ENCODE data around the gene EFCAB11. TPM values are rescaled to one million over a fixed set of nuclear protein-coding genes. Genes with fewer than 3 reads are reported as not detected.

EFCAB11 gene
- total RNA-seq, 1 donor from 2014 or later = 7.5 TPM

- Mint-ChIP-seq H3K27ac (ENCODE audit: unreplicated experiment) (no peak overlapping the region), H3K4me1 (ENCODE audit: low read depth, unreplicated experiment) (peaks cover 10% of the 10 kb centered on the region), H3K4me3 (ENCODE audit: unreplicated experiment) (no peak overlapping the region), H3K27me3 (ENCODE audit: low read depth, unreplicated experiment) (no peaks in the 10 kb centered on the region), H3K36me3 (ENCODE audit: low read depth, unreplicated experiment) (no peaks in the 10 kb centered on the region), H3K9me3 (ENCODE audit: unreplicated experiment) (no peaks in the 10 kb centered on the region)
- H3K9me3 ChIP-seq (ENCODE audit: insufficient read depth, low read depth, low read length) = no peaks in the 10 kb centered on the region
- FAIRE-seq (no peak), DNase-seq (ENCODE audit: low read depth) (no peak)
- no peaks in the 10 kb centered on the region for H4K20me1 ChIP-seq (ENCODE audit: insufficient read depth, low read length)
- peaks cover 3% of the 10 kb centered on the region for H3K36me3 ChIP-seq (ENCODE audit: insufficient read depth, low read length)
- no peak for TF ChIP-seq CTCF (IDR thresholded peaks at IDR 0.05; ENCODE audit: insufficient read depth, low read depth, low read length)
- no peak overlapping the region for H3K4me3 ChIP-seq (ENCODE audit: insufficient read depth, low read depth, low read length)
- H3K4me2 ChIP-seq (ENCODE audit: low read length) = no peak overlapping the region
- no peak overlapping the region for H2AFZ ChIP-seq (ENCODE audit: low read depth, low read length)
- H3K79me2 ChIP-seq (ENCODE audit: insufficient read depth, low read length) = no peaks in the 10 kb centered on the region
- H3K27me3 ChIP-seq (ENCODE audit: insufficient read depth, low read length) = no peaks in the 10 kb centered on the region
- H3K9ac ChIP-seq (ENCODE audit: low read length) = no peak overlapping the region
- H3K27ac ChIP-seq (ENCODE audit: low read depth, low read length) = no peak overlapping the region
- peaks cover 19% of the 10 kb centered on the region for H3K4me1 ChIP-seq (ENCODE audit: insufficient read depth, low read length)
Measured at GRCh38 chr14:89924268-89924667, 30.3 kb downstream of the EFCAB11 start.

GRCh38 chr14:89922031-89922907 is 32.3 kb downstream of the EFCAB11 start:
- peak overlapping the region; percentile 70 for H3K9ac ChIP-seq (ENCODE audit: low read length)
- H3K4me2 ChIP-seq (ENCODE audit: low read length) = peak overlapping the region; percentile 58
- Mint-ChIP-seq H3K4me3 (ENCODE audit: unreplicated experiment) (no peak overlapping the region), H3K27me3 (ENCODE audit: low read depth, unreplicated experiment) (no peaks in the 10 kb centered on the region), H3K36me3 (ENCODE audit: low read depth, unreplicated experiment) (no peaks in the 10 kb centered on the region), H3K9me3 (ENCODE audit: unreplicated experiment) (no peaks in the 10 kb centered on the region), H3K4me1 (ENCODE audit: low read depth, unreplicated experiment) (peaks cover 10% of the 10 kb centered on the region), H3K27ac (ENCODE audit: unreplicated experiment) (peak overlapping the region; percentile 99)
- peak; percentile 93 for DNase-seq (ENCODE audit: low read depth)
- peak; percentile 95 for FAIRE-seq
- TF ChIP-seq EZH2 (IDR thresholded peaks at IDR 0.05; ENCODE audit: insufficient read depth, low read length) (no peak), CTCF (IDR thresholded peaks at IDR 0.05; ENCODE audit: insufficient read depth, low read depth, low read length) (no peak)
- H3K4me3 ChIP-seq (ENCODE audit: insufficient read depth, low read depth, low read length) = no peak overlapping the region
- H3K4me1 ChIP-seq (ENCODE audit: insufficient read depth, low read length) = peaks cover 19% of the 10 kb centered on the region
- H3K27me3 ChIP-seq (ENCODE audit: insufficient read depth, low read length) = no peaks in the 10 kb centered on the region
- H3K9me3 ChIP-seq (ENCODE audit: insufficient read depth, low read depth, low read length) = no peaks in the 10 kb centered on the region
- H3K79me2 ChIP-seq (ENCODE audit: insufficient read depth, low read length) = no peaks in the 10 kb centered on the region
- no peaks in the 10 kb centered on the region for H4K20me1 ChIP-seq (ENCODE audit: insufficient read depth, low read length)
- no peak overlapping the region for H2AFZ ChIP-seq (ENCODE audit: low read depth, low read length)
- H3K27ac ChIP-seq (ENCODE audit: low read depth, low read length) = peak overlapping the region; percentile 92
- peaks cover 3% of the 10 kb centered on the region for H3K36me3 ChIP-seq (ENCODE audit: insufficient read depth, low read length)

- Mint-ChIP-seq H3K36me3 (ENCODE audit: low read depth, unreplicated experiment) (no peaks in the 10 kb centered on the region), H3K27me3 (ENCODE audit: low read depth, unreplicated experiment) (no peaks in the 10 kb centered on the region), H3K4me1 (ENCODE audit: low read depth, unreplicated experiment) (peaks cover 10% of the 10 kb centered on the region), H3K9me3 (ENCODE audit: unreplicated experiment) (no peaks in the 10 kb centered on the region), H3K4me3 (ENCODE audit: unreplicated experiment) (no peak overlapping the region), H3K27ac (ENCODE audit: unreplicated experiment) (no peak overlapping the region)
- peak overlapping the region; percentile 48 for H3K9ac ChIP-seq (ENCODE audit: low read length)
- peak overlapping the region; percentile 24 for H3K4me2 ChIP-seq (ENCODE audit: low read length)
- no peaks in the 10 kb centered on the region for H4K20me1 ChIP-seq (ENCODE audit: insufficient read depth, low read length)
- no peaks in the 10 kb centered on the region for H3K27me3 ChIP-seq (ENCODE audit: insufficient read depth, low read length)
- peak overlapping the region; percentile 92 for H3K27ac ChIP-seq (ENCODE audit: low read depth, low read length)
- no peaks in the 10 kb centered on the region for H3K79me2 ChIP-seq (ENCODE audit: insufficient read depth, low read length)
- H3K9me3 ChIP-seq (ENCODE audit: insufficient read depth, low read depth, low read length) = no peaks in the 10 kb centered on the region
- peaks cover 23% of the 10 kb centered on the region for H3K4me1 ChIP-seq (ENCODE audit: insufficient read depth, low read length)
- H2AFZ ChIP-seq (ENCODE audit: low read depth, low read length) = no peak overlapping the region
- no peak overlapping the region for H3K4me3 ChIP-seq (ENCODE audit: insufficient read depth, low read depth, low read length)
- DNase-seq (ENCODE audit: low read depth) = peak; percentile 49
- H3K36me3 ChIP-seq (ENCODE audit: insufficient read depth, low read length) = peaks cover 3% of the 10 kb centered on the region
- peak; percentile 56 for FAIRE-seq
- TF ChIP-seq EZH2 (IDR thresholded peaks at IDR 0.05; ENCODE audit: insufficient read depth, low read length) = no peak
- no peak for TF ChIP-seq CTCF (IDR thresholded peaks at IDR 0.05; ENCODE audit: insufficient read depth, low read depth, low read length)
Measured at GRCh38 chr14:89921346-89921745, 33.2 kb downstream of the EFCAB11 start.
